ENCODE results near the gene COL4A2.
"Not testable (repeated sequence)": the region's sequence is repeated elsewhere in the genome, so short reads cannot be mapped to it uniquely, and the experiment has no call there.

Gene COL4A2

DNA sequence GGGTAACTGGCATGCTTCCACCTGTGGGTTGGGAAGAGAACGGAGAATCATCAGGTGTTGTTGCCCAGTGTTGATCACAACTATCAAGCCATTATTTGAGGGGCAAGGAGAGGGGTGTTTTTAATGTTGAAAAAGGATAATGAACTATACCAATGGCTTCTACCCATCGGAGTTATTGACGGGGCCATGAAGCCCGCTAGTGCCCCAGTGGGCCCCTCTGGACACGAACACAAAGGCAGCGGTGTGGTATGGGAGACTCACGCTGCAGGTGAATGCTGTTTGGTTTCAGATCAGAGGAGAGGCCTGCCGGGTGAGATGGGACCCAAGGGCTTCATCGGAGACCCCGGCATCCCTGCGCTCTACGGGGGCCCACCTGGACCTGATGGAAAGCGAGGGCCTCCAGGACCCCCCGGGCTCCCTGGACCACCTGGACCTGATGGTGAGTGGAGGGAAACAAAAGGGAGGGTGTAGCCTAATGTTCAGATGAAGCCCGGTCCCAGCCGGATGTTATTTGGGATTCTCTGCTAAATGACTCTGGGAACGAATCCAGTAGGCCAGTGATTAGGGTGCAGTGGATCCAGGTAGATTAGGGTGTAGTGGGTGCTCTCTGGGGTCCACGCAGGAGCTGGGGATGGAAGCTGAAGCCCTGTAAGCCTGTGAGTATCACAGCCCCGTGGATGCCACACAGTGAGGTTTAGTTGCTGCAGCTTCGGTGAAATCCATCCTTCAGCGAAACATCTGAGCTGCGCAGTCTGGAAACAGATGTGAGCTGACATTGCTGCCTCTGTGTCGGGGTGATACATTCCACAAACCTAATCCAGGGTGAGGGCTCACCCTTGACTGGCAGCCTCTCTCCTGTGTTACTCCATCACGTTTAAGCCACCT is 143.2 kb downstream of the COL4A2 start:
- no peak for DNase-seq (ENCODE audit: low read depth in 2 of 3, low spot score in 1 of 3)

DNA sequence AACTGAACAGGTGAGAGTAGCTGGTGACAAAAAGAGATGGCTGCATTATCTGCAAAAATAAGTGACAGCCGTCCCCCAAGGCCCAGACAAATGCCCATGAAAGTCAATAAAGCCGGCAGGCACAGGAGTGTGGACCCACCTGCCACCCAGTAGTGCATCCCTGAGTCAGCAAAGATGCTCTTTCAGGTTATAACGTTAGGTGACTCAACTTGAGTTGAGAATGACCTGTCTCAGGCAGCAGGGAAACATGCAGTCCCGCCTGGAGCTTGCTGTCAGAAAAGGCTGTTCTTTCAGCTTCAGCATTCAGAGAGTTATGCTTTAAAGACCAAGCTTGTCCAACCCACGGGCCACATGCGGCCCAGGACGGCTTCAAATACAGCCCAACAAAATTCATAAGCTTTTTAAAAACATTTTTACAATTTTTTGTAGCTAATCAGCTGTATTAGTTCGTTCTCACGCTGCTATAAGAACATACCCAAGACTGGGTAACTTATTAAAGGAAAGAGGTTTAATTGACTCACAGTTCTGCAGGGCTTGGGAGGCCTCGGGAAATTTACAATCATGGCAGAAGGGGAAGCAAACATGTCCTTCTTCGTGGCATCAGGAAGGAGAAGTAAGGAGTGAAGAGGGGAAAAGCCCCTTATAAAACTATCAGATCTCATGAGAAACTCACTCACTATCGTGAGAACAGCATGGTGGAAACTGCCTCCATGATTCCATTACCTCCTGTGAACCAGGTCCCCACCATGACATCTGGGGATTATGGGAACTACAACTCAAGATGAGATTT is 144.1 kb downstream of the COL4A2 start:
- DNase-seq (ENCODE audit: low read depth in 2 of 3, low spot score in 1 of 3) = no peak

DNA sequence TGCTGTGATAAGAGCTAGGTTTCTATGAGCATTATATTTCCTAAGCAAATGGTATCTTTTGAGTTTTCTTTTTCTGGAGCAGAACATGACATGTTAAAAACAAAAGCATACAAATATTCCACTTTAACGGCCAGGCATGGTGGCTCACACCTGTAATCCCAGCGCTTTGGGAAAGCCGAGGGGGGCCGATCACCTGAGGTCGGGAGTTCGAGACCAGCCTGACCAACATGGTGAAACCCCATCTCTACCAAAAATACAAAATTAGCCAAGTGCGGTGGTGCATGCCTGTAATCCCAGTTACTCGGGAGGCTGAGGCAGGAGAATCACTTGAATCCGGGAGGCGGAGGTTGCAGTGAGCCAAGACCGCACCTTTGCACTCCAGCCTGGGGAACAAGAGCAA is 146.0 kb downstream of the COL4A2 start:
- DNase-seq (ENCODE audit: low read depth in 2 of 3, low spot score in 1 of 3) = not testable (repeated sequence)

DNA sequence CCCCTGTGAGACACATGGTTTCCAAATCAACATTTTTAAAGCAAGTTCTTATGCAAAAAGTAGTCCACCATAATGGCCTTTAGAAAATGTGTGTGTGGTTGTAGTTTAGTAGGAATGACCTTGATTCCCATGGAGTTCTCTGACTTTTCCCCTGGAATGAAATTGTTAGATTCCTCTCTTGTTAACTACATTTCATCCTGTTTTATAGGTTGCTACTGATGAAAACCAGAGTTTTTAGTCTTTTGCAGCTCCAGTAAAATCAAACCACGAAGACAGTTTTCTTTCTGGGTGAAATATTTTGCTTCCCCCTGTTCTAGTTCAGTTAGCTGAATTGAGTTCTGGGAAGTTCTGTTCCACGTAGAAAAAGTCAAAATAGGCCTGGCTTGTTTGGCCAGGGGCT is 146.7 kb downstream of the COL4A2 start:
- no peak for DNase-seq (ENCODE audit: low read depth in 2 of 3, low spot score in 1 of 3)

DNA sequence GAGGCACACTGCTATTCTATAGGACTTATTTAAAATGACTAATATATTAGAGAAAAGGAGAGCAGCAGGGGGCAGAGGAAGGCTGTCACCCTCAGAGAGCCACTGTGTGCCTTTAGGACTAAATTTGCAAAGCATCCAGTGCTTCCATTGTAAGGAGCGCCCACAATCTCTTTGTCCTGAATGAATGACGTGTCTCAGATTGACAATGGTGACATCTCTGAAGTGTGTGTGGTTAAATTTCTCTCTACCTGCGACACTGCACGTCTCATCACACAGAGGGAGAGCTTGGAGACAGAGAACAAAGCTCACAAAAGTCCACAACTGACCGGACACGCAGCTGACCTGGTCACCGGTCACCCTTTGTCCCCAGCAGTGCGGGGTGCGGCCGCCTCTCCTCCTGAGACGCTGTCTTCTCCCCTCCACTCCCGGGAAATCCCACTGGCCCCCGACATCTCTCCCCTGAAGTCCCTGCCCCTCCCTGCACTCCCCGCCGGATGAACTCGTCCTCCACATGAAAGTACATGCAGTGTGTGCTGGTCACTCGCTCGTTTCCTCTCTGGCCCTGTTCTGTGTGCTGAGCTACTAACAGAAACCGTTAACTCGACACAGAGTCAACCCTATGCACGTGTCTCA is 147.3 kb downstream of the COL4A2 start:
- DNase-seq (ENCODE audit: low read depth in 2 of 3, low spot score in 1 of 3) = no peak

DNA sequence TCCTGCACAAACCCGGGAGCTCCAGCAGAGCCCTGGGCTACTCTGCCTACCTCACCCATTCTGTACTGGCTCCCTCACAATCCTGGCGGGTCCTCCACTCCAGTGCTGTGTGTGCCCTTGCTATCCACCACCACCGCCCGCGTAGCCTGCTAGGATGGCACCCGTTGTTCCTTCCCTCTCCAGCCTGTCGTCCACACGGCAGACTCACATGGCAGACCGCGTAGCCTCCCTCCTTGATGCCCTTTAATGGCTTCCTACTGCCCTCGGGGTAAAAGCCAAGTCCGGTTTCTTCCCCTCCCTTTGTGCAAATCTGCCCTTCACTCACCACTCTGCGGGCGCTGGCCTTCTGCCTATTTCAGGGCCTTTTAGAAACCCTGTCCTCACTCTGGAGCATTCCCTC is 147.9 kb downstream of the COL4A2 start:
- DNase-seq (ENCODE audit: low read depth in 2 of 3, low spot score in 1 of 3) = no peak

DNA sequence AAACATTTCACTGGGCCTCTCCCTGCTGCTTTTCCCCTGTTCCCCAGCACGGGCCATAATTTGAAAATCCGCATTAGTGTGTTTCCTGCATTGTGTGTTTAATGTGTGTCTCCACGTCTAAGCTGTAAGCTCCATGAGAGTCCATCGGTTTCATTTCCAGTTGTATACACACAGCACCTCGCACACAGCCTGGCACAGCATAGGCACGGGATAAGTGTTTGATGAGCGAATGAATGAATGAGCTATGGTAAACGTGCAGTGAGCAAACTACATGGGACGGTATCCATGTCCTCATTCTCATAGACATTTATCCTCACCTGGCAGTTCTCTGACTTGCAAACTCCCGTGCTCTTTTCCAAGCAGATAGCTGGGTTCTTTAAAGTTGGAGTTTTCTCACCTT is 148.4 kb downstream of the COL4A2 start:
- no peak for DNase-seq (ENCODE audit: low read depth in 2 of 3, low spot score in 1 of 3)

DNA sequence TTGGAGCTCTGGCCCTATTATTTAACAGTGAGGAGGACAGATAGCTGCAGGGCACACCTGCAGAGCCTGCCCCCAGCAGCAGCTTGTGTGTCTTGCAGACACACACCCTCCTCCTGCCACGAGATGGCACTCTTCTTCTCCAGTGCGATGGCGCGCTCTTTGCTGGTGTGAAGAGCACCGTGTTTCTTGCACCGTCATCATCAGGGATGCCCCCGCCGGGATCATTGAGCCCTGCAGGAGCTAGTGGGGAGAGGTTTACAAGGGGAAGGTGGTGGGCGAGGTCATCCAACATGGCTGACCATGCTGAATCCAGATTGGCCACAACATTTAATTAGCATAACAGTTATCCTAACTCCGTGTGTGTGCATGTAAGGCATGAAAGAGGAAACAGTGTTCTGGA is 148.9 kb downstream of the COL4A2 start:
- peak; percentile 41 to 53 (median 52) for DNase-seq (ENCODE audit: low read depth in 2 of 3, low spot score in 1 of 3)

DNA sequence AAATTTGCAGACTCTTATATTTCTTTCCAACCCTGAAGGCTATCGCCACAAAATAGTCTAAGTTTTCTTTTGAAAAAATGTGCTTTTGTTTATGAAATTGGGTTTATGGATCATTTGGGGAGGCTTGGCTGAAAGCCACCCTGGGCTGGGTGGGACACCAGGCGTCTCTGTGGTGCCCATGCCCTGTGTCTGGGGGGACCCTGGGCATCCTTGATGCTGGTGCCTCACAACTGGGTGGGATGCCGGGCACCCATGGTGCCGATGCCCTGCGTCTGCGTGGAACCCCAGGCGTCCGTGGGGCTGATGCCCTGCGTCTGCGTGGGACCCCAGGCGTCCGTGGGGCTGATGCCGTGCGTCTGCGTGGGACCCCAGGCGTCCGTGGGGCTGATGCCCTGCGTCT is 149.5 kb downstream of the COL4A2 start:
- no peak for DNase-seq (ENCODE audit: low read depth in 2 of 3, low spot score in 1 of 3)

DNA sequence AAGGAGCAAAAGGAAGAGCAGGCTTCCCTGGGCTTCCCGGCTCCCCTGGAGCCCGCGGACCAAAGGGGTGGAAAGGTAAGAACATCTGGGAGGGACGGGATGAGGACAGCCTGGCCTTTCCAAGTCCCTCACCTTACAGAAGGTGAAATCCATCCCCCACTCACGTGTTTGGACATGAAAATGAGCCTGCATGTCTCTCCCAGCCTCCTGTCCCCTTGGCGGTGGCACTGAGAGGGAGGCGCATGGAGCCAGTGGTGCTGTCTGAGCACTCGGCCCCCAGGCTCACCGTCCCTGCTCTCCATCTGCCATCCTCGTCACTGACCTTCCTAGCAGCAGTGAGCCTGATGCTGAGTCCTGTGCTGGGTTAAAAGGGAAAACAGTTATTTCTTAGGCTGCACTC is 150.3 kb downstream of the COL4A2 start:
- no peak for DNase-seq (ENCODE audit: low read depth in 2 of 3, low spot score in 1 of 3)

DNA sequence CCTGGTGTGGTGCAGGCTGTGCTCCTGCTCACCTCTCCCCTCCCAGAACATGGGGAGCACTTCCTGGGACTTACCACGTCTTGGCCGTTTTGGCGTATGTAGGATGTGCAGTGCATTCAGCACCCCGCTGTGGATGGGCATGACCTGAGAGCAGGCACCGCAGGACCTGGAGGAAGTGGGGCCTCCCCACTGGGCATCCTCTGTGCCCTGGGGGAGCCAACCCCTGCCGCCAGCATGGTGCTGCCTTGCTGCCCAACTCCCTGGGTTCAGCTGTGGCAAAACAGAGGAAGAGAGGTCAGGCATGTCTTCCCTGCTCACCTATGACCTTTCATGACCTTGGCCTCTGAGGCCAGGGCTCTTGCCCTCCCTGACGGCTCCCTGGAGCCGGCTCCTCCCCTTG is 150.9 kb downstream of the COL4A2 start:
- no peak for DNase-seq (ENCODE audit: low read depth in 2 of 3, low spot score in 1 of 3)

DNA sequence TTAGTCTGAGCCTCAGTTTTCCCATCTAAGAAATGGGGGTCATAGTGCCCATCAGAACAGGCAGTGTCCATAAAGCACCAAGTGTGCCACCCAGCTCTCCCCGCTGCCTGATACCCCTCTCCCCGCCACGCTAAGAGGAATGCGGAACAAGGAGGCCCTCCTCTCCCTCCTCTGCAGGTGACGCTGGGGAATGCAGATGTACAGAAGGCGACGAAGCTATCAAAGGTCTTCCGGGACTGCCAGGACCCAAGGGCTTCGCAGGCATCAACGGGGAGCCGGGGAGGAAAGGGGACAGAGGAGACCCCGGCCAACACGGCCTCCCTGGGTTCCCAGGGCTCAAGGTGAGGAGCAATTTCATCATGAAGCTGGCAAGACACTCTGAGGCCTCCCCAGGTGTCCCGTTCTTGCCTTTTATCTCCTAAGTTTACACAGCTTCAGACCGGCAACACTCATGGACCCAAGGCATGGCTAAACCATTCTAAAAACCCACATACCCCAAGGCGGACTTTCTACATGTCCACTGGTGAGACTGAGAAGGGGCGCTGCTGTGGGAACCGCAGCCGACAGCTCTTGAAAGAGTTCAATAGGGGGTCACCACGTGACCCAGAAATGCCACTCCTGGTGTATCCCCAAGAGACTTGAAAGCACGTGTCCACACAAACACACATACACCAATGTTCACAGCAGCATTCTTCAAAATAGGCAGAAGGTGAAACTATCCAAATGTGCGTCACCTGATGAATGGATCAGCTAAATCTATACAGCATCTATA is 151.7 kb downstream of the COL4A2 start:
- DNase-seq (ENCODE audit: low read depth in 2 of 3, low spot score in 1 of 3) = no peak

DNA sequence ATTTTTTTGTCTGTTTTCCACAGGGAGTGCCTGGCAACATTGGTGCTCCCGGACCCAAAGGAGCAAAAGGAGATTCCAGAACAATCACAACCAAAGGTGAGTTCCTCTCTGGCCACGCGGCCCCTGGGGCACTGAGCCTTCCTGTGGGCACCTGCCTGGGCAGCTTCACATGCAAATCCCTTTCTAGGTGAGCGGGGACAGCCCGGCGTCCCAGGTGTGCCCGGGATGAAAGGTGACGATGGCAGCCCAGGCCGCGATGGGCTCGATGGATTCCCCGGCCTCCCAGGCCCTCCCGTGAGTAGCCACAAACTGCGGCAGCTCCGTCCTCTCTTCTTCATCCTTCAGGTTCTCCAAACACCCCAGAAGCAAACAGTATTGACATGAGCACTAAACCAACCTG is 155.0 kb downstream of the COL4A2 start:
- DNase-seq (ENCODE audit: low read depth in 2 of 3, low spot score in 1 of 3) = no peak

DNA sequence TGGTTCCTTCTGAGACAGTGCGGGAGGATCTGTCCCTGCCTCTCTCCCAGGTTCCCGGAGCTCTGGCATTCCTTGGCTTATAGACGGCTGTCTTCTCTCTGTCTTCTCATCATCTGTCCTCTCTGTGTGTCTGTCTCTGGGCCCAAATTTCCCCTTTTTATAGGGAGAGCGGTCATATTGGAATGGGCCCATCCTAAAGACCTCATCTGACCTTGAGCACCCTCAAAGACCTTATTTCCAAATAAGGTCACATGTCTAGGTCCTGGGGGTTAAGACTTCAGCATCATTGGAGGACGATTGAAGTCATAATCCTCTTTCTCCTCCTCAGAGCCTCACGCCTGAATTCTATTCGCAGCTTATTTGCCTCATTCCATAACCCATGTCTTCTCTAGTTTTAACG is 156.1 kb downstream of the COL4A2 start:
- no peak for DNase-seq (ENCODE audit: low read depth in 2 of 3, low spot score in 1 of 3)

DNA sequence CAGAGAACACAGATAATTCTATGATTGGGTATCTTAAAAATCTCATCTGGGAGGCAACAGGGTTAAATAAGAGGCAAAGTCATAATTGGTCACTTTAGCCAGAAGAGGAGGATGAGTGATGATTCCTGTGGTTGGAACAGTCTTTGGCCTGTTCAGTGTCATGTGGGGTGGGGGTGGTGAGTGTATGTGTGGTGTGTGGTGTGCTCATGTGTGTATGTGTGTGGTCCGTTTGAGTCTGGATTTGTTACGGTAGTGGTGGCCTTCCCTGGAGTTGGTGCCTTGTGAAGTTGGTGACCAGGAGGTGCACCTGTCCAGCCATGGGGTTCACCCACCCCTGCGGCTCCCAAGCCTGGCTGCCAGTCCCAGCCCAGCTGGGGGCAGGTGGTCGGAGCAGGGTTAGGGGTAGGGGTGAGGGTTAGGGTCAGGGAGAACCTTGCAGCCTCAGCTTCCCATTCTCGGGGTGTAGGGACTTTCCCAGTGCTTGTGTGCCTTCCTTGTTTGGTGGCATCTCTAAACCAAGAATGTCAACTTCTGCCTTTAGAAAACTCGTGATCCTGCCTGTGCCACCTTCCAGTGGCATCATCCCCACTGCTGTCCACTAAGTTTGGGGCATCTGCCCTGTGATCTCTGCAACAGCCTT is 156.9 kb downstream of the COL4A2 start:
- DNase-seq (ENCODE audit: low read depth in 2 of 3, low spot score in 1 of 3) = no peak

DNA sequence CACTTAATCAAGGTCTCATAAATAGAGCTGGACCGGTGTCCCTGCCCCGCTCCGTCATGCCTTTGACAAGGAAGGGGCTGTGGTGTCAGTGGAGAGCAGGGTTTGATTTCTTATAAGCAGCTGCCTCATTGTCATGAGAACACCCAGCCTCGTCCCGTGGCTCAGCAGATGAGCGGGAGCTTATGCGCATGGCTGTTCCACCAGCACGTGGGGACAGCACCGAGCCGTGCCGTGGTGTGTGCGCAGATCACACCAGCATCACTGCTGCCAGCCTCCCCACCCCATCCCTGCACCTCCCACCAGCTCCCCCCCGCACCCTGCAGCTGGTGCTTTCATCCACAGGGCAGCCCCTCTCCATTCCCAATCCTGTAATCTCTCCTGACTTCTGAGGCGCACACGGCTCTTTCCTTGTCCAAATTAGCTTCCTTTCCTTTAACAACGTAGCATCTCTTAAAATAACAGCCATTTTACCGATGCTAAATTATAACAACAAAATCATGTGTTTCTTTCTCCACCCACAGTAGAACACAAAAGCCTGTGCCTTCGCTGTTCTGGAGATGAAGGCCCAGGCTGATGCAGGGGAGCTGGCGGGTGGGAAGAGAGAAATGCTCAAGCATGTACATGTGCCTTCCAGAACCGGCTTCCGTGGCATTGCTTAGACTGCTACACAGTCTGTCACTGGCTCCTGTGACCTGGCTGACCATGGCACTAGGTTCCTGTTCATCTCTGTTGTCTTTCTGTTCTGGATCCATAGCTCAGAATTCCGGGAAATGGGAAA is 157.7 kb downstream of the COL4A2 start:
- DNase-seq (ENCODE audit: low read depth in 2 of 3, low spot score in 1 of 3) = no peak

DNA sequence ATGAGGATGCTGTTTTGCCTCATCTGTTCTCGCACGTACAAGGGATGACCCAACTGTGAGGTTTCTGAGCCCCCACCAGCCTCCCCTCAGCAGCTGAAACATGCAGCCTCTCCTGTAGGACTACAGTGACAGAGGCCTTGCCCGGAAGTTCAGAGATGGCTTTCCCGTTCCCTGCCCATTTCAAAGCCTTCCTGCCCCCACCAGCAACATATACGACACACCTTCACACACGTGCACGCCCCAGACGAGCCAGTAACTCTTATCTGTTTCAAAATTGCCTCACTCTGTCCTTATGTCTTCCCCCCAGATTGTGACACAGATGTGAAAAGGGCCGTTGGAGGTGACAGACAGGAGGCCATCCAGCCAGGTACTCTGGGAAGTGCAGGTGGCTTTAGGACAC is 158.6 kb downstream of the COL4A2 start:
- DNase-seq (ENCODE audit: low read depth in 2 of 3, low spot score in 1 of 3) = no peak

DNA sequence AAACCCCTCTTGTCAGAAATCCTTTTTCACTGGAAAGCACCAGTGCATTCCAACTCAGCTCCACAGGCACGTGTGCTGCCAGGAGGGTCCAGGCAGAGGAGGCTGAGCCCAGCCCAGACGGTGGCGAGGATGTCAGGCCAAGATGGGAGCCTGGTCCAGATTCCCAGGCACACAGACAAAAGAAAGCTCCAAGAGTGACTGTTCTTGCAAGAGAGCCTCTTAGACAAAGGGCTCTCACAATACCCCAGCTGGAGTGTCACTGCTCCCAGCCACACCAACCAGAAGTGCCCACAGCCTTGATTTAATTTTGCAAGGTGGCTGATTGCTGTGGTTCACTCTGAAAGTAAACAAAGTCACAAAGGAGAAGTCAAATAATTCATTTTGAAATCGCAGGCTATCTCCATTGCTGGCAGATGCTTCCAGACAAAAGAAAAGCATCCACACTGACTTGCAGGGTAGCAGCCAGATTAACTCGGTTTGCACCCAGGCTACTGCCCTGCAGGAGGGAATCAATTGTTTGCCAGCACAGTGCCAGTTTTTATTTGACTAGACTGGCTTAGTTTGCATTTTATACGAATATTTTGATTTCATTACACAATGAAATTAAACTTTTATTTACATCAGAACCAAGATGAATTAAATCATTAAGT is 159.3 kb downstream of the COL4A2 start:
- DNase-seq (ENCODE audit: low read depth in 2 of 3, low spot score in 1 of 3) = no peak

DNA sequence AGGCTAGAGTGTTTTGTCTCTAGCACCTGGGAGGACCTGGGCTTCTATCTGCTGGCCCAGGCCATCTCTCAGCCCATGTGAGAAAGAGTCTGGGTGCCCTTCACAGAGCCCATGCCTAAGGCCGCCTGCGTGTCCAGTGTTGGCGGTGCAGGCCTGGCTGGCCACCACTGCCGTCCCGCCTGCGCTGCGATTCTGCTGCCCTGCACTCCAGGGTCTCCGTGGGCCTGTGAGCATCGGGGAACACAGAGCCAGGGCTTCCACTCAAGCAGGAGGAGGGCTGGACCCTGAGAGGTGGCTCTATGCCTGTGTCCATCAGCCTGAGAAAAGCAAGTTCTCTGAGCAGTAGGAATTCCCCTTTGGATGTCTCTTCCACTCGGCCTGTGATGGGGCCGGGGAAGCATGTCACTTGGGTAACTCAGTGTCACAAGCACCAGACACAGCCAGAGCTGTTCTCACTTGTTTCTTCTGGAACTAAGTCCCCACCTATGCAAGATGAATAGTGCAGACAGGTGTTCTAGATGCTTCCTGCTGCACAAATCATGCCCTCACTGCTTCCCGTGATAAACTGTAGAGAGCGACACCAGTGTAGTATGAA is 160.5 kb downstream of the COL4A2 start:
- no peak for DNase-seq (ENCODE audit: low read depth in 2 of 3, low spot score in 1 of 3)
